ENCODE measurements around the gene WIZ.
"Not testable (repeated sequence)": the region's sequence is repeated elsewhere in the genome, so short reads cannot be mapped to it uniquely, and the experiment has no call there.

Gene WIZ

DNA sequence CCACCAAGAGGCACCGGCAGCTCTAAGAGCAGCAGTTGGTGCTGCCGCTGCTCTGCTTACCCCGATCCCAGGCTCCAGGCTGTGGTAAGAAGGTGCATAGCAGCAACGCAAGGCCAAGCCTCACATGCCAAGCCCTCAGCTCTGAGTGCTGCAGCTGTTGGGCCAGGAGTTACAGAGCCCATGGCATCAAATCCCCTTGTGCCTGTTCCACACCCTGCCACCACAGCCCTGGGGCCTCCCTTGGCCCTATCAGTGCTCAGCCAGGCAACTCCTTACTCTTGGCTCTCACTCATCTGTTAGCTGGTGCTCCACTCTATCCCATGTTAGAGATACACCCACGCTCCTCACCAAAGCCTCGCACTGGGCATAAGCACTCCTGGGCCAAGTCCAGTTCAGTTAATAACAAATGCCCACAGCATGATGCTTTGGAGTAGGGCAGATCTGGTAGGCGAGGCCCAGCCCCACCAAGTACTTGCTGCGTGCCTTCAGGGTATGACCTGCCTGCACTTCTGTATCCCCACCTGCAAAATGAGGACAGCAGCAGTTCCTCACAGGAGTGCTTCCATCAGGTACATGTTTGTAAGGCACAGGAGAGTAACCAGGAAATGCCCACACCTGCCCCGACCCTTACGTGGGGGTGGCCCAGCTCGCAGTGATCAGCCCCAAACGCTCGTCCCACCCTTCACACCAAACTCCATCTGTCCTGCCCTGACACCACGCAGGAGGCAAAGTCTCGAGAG, 47.2 kb downstream of the WIZ start:
- DNase-seq = no peak

DNA sequence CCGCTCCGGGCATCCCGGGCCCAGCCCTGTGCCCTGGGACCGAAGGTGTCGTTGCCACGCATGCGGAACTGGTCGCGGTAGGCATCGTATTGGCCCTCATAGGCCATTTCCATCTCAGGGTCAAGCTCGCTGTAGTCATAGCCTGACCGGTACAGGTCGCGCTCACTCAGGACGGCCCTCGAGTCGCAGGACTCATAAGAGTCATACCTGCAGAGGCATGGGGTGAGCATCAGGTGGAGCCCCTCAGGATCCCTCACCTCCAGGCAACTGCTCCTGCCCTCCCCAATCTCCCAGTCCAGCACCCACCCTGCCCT, 48.4 kb downstream of the WIZ start:
- no peak for DNase-seq

DNA sequence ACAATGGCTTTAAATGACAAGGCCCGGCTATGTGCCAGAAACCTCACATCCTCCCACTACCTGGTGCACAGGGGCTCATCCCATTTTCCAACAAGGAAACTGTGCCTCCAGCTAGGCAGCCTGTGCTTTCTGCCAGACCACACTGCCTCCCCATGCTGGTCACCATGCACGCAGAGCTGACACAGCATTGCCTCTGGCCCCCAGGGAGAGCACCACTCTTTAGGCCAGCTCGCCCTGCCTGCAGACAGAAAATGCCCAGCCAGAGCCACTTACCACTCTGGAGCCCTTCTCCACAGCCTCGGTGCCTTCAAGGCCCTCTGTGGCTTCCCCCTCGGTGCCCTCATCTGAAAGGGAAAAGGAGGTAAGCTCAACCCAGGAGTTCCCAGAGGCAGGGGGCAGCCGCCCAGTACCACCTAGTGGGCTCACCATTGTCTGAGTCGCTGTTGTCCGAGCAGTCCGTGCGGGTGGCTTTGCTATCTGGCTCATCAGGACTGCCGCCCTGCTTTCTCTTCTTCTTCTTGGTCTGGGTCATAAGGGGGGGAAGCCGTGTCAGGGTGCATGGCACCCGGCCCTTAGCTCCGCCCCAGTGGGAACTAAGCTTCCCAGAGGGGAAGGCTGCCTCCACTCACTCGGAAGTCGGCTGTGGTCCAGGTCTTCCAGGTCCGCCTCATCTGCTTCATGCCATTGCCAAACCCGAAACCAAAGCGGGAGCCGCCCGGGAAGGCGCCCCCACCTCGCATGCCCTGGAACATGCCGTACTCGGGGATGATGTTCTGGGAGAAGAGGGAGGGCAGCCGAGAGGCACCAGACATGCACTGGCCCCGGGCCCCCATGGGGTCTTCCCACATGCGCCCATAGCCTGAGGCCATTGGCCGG, 49.0 kb downstream of the WIZ start:
- DNase-seq = no peak

DNA sequence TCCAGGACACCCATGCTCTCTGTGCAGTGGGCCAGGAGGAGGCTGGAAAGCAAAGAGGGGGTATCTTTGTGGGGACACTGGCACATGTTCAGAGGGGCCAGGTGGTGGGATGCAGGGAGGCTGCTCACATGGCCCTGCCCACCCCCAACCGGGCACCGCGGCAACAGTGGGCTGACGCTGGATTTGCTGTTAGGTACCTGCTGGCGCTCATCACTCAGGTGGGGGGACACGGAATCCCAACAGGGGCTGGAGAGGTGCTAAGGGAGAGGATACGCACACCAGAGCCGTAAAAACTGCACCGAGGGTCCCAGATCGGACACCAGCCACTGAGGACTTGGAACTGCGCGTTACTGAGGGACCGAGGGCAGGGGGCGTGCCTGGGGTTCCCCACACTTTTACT, 50.1 kb downstream of the WIZ start:
- no peak for DNase-seq

DNA sequence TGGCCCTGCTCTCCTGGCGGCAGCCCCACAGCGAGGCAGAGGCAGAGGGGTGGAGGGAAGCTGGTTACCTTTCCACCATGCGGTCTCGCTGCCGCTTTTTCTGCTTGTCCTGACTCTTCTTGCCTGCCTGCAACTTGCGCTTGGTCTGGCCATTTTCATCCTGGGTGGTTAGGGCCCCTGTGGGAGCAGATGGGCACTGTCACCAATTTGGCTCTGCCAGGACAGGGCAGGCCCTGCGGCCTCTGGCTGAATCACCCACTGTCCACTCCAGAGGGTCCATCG, 50.6 kb downstream of the WIZ start:
- DNase-seq = no peak

DNA sequence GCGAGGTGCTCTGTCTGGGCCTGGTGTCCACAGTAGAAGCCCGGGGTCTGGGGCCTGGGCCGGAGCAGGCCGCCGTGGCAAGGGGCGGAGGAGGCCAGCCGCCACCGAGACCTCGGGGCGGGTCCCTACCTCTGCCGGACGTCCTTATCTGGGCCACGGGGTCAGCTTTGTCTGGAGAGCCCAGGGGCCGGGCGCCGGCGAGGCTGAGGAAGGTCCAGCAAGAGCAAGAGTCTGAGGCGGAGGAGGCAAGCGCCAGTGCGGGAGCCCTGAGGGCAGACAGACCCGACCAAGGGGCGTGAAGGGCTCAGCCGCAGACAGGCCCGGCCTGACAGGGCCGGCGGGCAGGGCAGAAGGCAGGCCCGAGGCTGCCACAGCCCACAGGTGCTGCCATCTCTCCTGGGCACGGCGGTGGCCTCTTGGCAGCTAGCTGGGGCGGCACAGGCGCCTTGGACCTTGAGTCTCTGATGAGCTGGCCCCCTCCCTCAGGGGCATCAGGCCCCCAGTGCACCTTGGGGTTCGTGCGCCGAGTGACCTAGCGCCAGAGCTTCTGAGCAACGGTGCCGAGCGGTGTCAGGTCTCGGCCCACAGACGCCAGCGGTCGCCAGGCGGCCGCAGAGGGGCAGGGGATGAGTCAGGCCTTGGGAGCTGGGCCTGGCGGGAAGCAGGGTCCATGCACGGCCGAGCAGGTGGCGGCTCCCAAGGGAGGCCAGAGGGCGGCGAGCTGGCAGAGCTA, 51.1 kb downstream of the WIZ start:
- DNase-seq = no peak

DNA sequence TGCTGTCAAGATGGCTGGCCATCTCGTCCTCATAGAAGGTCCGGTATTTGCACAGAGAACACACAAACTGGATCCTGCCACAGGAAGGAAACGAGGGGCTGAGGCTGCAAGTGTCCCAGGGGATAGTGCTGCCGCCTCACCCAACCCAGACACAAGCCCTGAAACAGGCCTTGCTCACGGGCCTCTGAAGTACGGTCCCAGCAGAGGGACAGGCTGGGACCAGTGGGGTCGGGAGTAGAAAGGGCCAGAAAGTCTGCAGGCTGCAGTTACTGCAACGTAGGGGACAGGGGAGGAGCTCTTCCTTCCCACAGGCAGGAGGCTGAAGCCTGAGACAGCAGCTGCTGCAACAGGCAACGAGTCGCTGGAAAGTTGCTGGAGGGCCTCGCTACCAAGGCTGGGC, 52.0 kb downstream of the WIZ start:
- no peak for DNase-seq

DNA sequence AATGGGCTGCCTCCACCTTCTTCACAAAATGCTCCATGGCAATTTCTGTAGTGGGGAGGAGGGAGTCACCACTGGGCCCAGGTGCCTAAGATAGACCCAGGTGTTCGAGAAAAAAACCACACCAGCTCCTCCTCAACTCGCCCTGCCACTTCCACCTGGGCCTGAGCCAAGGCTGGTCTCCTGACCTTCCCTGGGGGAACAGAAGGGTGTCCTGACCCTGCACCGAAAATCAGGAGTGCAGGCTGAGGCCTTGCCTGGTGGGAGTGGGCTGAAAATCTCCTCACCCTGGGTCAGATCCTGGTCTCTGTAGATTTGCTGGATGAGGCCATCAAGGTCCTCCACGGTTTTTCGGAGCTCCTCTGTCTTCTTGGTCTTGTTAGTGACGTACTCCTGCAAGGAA, 52.5 kb downstream of the WIZ start:
- DNase-seq = no peak

DNA sequence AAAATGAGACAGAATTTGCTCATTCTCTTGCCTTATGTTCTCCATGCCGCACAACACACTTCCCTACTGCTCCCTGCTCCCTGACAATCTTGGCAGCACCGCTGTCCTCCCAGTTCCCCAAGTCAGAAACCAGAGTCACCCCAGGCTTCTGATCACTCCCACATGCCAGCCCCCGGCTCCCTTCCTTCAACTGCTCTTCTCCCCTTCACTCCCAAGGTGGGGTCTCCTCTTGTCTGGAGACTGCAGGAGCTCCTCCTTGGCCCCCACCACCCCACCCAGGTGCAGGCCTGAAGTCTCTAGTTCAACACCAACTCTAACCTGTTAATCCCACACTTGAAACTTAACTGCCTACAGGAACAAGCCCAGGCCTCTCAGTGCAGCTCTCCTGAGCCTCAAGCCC, 53.3 kb downstream of the WIZ start:
- DNase-seq = no peak

DNA sequence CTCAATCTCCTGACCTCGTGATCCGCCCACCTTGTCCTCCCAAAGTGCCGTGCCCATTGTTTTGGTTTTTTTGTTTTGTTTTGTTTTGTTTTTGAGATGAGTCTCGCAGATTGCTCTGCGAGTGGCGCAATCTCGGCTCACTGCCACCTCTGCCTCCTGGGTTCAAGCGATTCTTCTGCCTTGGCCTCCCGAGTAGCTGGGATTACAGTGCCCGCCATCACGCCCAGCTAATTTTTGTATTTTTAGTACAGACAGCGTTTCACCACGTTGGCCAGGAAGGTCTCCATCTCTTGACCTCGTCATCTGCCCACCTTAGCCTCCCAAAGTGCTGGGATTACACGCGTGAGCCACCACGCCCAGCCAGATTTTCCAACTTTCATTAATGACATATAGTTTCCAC, 54.5 kb downstream of the WIZ start:
- not testable (repeated sequence) for DNase-seq

DNA sequence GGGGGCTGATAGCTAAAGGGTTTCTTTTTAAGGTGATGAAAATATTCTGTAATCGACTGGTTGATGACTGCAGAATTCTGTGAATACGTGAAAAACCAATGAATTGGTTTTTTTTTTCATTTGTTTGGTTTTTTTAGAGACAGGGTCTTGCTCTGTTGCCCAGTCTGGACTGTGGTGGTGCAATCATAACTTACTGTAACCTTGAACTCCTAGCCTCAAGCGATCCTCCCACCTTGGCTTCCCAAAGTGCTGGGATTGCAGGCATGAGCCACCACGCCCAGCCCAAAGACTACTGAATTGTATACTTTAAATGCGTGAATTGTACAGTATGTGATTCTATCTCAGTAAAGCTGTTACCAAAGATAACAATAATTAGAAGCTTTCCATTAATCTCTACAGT, 55.3 kb downstream of the WIZ start:
- no peak for DNase-seq

DNA sequence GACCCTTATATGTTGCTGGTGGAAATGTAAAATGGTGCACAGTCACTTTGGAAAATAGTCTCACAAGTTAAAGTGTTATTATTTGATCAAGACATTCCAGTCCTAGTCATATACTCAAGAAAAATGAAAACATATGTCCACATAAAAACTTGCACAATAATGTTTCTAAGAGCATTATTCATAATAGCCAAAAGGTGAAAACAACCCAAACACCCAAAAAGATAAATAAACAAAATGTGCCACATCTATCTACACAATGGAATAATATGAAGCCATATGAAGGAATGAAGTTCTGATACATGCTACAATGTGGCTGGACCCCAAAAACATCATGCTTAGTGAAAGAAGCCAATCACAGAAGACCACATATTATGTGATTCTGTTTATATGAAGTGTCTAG, 55.8 kb downstream of the WIZ start:
- DNase-seq = peak; percentile 65

DNA sequence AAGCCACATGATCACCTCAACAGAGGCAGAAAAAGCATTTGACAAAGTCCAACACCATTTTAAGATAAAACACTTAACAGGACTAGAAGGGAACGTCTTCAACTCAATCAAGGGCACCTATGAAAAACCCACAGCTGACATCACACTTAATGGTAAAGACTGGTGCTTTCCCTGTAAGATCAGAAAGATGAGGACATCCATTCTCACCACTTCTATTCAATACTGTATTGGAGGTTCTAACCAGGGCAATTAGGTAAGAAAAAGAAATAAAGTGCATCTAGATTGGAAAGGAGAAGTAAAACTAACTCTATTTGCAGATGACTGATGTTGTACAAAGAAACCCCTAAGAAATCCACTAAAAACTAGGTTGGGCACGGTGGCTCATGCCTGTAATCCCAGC, 58.9 kb downstream of the WIZ start:
- DNase-seq = no peak

DNA sequence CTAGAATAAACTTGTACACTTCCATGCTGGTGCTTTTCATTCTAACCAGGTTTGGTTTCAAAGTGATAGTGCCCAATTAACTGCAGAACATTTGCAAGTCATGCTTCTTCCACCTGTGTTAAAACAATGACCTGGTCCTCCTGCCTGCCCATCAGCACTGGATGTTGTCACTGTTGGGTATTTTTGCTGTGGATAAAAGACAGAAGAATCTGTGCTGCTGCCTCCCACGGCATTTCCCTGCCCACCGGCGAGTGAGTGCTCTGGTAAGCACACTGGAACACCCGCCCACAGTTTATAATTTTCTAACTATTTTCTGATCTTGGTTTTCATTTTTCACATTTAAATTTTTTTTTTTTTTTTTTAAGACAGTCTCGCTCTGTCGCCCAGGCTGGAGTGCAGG, 67.9 kb downstream of the WIZ start:
- no peak for DNase-seq

DNA sequence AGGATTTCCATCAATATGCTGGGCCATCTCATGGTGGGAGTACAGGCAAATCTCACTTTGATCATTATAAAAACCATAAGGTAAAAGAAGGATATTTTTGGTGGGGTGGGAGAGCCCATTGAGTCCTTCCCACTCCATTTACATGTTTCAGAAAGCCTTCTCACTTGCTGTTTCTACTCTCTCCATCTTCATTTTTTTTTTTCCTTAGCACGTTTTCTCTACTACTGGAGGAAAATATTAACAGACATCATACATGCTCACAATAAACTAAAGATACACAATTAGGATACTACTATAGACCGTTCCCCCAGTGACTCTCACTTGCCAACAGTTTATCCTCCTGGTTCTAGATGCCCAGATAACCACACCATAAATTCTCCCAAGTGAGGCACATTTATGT, 68.3 kb downstream of the WIZ start:
- DNase-seq = no peak

DNA sequence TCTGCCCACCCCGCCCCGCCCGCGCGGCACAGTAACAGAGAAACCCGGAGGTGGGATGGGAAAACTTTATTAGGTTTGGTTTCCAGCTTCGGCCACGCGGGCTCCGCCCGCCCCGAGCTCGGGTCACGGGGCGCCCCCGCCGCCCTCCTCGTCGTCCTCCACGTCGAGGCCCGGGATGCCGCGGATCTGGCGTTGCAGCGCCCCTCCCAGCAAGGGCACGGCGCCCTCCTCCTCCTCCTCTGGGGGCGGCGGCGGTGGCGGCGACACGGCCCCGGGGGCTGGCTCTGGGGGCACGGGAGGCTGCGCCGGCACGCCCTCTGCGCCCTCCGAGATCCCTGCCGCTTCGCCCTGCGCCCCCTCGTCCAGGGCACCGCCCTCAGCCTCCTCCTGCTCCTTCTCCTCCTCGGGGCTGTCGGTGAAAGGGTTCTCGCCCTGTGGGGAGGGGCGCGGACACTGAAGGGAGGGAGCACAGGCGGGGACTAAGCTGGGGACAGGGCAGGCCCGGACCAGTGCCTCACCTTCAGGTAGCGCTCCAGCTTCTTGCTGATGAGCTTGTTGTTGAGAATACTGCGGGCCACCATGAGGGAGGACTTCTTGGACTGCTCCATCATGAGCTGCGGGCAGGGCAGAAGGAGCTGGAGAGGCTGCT, 69.6 kb downstream of the WIZ start:
- peak; percentile 13 for DNase-seq

DNA sequence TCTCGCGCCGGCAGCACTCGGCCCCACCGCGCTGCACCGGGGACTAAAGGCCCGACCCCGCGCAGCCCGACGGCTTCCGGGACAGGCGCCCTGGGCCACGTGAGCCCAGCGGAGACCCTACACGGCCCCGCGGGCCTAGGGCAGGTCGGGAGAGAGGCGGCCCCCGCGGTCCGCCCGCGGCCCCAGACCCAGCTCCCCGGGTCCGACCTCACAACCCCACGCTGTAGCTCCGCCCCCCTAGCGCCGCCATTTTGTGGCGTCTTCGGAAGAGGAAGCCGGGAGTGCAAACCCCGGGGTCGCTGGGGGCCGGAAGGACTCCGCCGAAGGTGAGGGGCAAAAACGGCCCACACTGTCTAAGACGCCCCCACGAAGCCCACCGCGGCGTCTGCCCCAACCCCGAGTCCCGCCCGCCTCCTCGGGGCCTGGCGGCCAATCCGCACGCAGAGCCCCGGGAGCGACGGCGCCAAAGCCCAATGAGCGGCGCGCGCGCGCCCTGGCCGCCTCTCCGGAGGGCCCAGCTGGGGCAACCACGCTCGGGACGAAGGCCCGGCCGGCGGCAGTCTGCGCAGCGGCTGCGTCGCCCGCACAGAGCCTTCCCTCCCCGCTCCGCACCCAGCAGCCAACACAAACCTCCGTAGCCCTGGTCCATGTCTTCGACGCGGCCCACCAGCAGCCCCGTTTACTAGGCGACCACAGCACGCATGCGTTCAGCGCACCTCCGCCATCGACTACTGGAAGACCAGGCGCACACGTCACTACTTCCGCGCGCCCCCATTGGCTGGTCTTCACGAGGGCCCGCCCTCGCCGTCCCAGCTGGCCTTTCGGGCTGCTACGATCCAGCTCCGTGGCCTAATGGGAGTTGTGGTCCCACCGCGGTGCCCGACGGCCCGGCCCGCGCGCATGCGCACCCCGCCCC, 70.4 kb downstream of the WIZ start, which contains the start of gene AKAP8:
TSS of gene AKAP8 (minus strand) at position 705 of the 916 bp plus-strand sequence. CDS start at position 649, 56 bp downstream.
- peak; percentile 98 for DNase-seq

DNA sequence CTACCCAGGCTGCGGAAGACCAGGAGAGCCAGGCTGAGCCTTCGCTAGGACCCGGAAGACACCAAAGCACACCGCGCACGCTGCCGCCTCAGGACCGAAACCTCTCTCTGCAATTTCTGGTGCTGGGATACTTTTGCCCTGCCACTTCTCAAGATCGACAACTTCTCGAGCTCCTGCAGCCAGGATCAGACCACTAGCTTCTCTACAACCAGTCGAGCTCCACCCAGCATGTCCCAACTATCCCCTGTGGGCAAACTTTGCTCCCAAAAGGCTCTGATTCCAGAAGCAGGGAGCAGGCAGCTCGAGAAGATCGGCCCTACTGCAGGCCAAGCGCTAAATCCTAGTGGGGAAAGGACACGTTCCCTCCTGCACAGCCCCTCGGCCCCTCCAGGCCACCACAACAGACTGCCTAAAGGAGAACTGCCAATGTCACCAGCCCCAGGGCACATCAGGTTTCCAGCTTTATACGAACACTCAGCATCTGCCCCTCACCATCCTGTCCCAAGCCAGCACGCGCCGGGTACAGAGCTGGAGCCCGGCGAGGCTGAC, 71.1 kb downstream of the WIZ start:
- peak; percentile 47 for DNase-seq

DNA sequence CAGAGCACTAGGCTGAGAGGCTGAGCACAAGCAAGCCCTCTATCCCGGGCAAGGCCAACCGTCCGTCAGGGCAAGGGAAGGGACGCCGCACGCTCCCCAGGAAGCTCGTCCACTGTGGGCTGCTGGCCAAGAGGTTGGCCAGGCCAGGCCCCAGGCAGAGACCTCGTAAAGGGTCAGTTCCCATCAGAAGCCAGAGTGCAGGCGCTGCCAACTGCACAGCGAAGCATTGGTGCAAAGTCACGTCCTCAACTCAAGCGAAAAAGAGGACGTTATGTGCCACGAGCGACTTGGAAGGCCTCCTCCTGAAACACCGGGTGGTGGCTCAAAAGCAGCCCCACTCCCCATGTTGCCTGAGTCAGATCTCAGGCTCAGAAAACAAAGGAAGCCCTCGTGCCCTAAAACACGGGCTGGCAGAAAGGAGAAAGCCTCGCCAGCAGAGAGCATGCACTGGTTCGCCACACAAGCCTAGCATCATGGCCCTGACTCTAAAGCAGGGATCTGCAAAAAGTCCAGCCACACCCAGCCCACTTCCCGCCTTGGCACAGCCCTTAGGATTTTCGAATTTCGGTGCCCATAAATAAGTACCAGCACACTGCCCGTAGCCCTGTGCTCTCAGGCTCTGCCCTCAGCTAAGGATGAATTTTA, 74.8 kb downstream of the WIZ start:
- DNase-seq = no peak

DNA sequence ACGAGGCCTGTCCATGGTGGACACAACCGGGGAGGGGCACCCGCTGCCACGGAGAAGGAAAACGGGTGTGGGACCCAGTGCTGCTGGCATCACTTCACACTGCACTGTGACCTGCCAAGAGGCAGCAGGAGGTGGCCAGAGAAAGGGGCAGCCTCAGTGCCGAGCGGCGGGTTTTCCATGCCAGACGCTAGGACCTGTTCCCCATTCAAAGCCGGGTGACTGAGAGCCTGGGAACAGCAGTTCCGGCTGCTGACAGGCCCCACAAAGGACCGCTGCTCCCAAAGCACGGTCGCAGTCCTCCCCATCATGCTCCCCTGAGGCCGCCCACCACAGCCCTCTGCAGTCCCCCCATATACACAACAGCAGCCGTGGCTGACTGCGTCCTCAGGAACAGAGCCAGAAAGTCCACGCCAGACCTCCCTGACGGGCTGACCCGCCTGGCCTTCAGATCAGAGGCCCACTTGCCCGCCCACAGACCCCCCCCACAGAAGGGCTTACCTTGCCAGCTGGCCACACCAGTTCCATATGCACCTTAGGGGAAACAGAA, 75.6 kb downstream of the WIZ start:
- DNase-seq = no peak

DNA sequence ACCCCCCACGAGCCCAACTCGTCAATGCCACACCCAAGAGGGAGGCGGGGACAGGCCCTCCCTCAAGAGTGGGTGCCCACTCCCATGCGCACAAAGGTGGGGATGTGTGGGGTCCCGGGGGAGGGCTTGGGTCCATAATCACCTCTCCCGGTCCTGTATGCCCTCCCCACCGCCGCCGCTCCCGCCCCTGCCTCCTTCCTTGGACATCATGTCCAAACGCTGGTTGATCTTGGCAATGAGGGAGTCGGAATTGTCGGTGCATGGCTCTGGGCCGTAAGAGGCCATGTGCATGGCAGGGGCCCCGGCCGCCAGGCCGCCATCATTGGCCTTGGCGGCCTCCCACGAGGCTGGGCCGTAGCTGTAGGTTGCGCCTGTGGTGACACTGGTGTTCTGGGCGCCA, 76.1 kb downstream of the WIZ start:
- no peak for DNase-seq

All from HCEC 1CT (cell line).